PC-9 (cell line): Measurements from ENCODE around the gene PSMB5. TPM values are rescaled to one million over a fixed set of nuclear protein-coding genes. Genes with fewer than 3 reads are reported as not detected.

Experiments used
- BruUV-seq: library from RNA; stranded (reverse); fragments of 400-500 nt; replicated peaks from 2 replicates; lab custom pipeline; 2021; lab: Mats Ljungman, UMichigan
- CTCF ChIA-PET: fragments of 300-600 bp; sonication (Branson Sonifier 250); formaldehyde crosslinking; loops from one replicate; lab custom pipeline; 2022; ENCODE audit warnings: antibody characterized with exemption; lab: Charles Lee
- POLR2A ChIA-PET: fragments of 300-600 bp; sonication (Branson Sonifier 250); formaldehyde crosslinking; loops from one replicate; lab custom pipeline; 2022; ENCODE audit warnings: antibody characterized with exemption; ENCODE audit not compliant: unreplicated experiment; lab: Charles Lee
- DNase-seq, 2 experiments: peaks; one replicate each; pipeline versions ENCODE4 v3.0.0 to v3.0.0-alpha.2; 2015 to 2022; ENCODE audit warnings: mixed read lengths in 1 of 2
- H2AFZ ChIP-seq: fragments of 200-600 bp; sonication (generic); 2 replicates; pipeline ENCODE4 v1.8.1; 2017; ENCODE audit warnings: antibody characterized with exemption
- H3F3A ChIP-seq: fragments of 200-600 bp; sonication (generic); 2 replicates; pipeline ENCODE4 v1.8.1; 2017; ENCODE audit warnings: antibody characterized with exemption, mild to moderate bottlenecking, low read depth; ENCODE audit not compliant: insufficient read depth
- H3K27ac ChIP-seq: fragments of 200-600 bp; sonication (generic); 2 replicates; pipeline ENCODE4 v1.6.1; 2016; ENCODE audit warnings: mixed run types
- H3K27me3 ChIP-seq: fragments of 200-600 bp; sonication (generic); 2 replicates; pipeline ENCODE4 v1.6.1; 2016; ENCODE audit warnings: low read depth, mixed run types; ENCODE audit not compliant: insufficient read depth
- H3K36me3 ChIP-seq: fragments of 200-600 bp; sonication (generic); 2 replicates; pipeline ENCODE4 v1.6.1; 2016; ENCODE audit warnings: low read depth, mixed run types
- H3K4me1 ChIP-seq: fragments of 200-600 bp; sonication (generic); replicated peaks from 2 replicates; pipeline ENCODE4 v1.6.1; 2016; ENCODE audit warnings: mixed run types; ENCODE audit not compliant: insufficient read depth
- H3K4me2 ChIP-seq: fragments of 200-600 bp; sonication (generic); 2 replicates; pipeline ENCODE4 v1.6.1; 2017; ENCODE audit warnings: mixed run types
- H3K4me3 ChIP-seq: fragments of 200-600 bp; sonication (generic); 2 replicates; pipeline ENCODE4 v1.6.1; 2016; ENCODE audit warnings: mixed run types
- H3K79me2 ChIP-seq: fragments of 200-600 bp; sonication (generic); 2 replicates; pipeline ENCODE4 v1.6.1; 2017; ENCODE audit warnings: low read depth, mixed run types
- H3K9me2 ChIP-seq: fragments of 200-600 bp; sonication (generic); 2 replicates; pipeline ENCODE4 v1.8.1; 2017; ENCODE audit warnings: mild to moderate bottlenecking; ENCODE audit not compliant: insufficient read depth
- H3K9me3 ChIP-seq: fragments of 200-600 bp; sonication (generic); 2 replicates; pipeline ENCODE4 v1.8.1; 2016; ENCODE audit warnings: low read depth; ENCODE audit not compliant: insufficient read depth
- H4K20me1 ChIP-seq: fragments of 200-600 bp; sonication (generic); 2 replicates; pipeline ENCODE4 v1.8.1; 2017; ENCODE audit not compliant: insufficient read depth
- CTCF ChIP-seq: fragments of 200-600 bp; sonication (generic); conservative IDR thresholded peaks from 2 replicates; pipeline ENCODE4 v1.6.1; 2017; ENCODE audit warnings: mixed run types, antibody characterized with exemption, mild to moderate bottlenecking, moderate library complexity
- EZH2 ChIP-seq: fragments of 200-600 bp; sonication (generic); IDR thresholded peaks from 2 replicates; pipeline ENCODE4 v1.8.0; 2017; ENCODE audit warnings: antibody characterized with exemption, low read depth
- intact Hi-C: fragments of 100-400 bp; cut with micrococcal nuclease; formaldehyde crosslinking; loops from one replicate; pipeline ENCODE4 v1.10.0; 2022; ENCODE audit not compliant: unreplicated experiment
- total RNA-seq: library from RNA; stranded (reverse); gene quantifications from 2 replicates; pipeline ENCODE4 v1.2.3, GENCODE V29; 2021

The PSMB5 gene
- total RNA-seq, 1 experiment from 2014 or later, result 122 TPM

- TF ChIP-seq CTCF (no peak), EZH2 (no peak)
- Histone ChIP-seq H3K4me3 (peak overlapping the region; percentile 72), H3K79me2 (peaks cover 26% of the 10 kb centered on the region), H3K27me3 (no peaks in the 10 kb centered on the region), H3K27ac (peak overlapping the region; percentile 13; the same call in 1 of the 2 replicates), H3K9me2 (no peaks in the 10 kb centered on the region), H3K4me1 (peaks cover 45% of the 10 kb centered on the region), H3K36me3 (no peaks in the 10 kb centered on the region), H4K20me1 (no peaks in the 10 kb centered on the region), H3F3A (peaks cover 34% of the 10 kb centered on the region), H3K4me2 (peak overlapping the region; percentile 88), H3K9me3 (no peaks in the 10 kb centered on the region), H2AFZ (peak overlapping the region; percentile 88)
- intact Hi-C loops, result no loop called here
- POLR2A ChIA-PET, result no interaction called here
- CTCF ChIA-PET, result interaction anchor here (0.6 to 1.7 kb wide), 4 partner anchors 40 to 96 kb away, joined by 3 to 9 read pairs (median 5); partner anchors contain the start of gene CDH24
- DNase-seq, result no peak
- TSS peak; percentile 69 for BruUV-seq
Measured at GRCh38 chr14:22981090-22981875, 53.4 kb downstream of the PSMB5 start.

DNA sequence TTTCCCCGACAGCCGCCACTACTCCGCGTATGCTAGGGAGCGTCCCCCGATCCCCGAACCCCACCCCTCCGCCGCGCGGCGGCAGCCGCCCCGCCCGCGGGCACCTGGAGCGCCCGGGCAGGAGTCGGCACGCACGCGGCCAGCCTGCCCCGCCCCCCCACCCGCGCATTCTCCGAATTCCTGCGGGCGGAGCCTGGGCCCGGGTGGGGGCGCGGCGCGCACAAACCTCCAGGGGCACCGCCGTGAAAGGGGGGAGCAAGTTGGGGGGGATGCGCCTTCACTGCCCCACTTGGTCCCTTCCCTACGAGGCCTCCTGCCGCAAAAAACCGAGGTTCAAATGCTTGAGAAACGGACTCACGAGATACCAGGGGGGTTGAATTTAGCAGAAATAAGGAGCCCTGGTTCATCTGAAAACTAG is 54.0 kb downstream of the PSMB5 start:
- Histone ChIP-seq H3K36me3 (no peaks in the 10 kb centered on the region), H2AFZ (peak overlapping the region; percentile 88), H3K27me3 (no peaks in the 10 kb centered on the region), H4K20me1 (no peaks in the 10 kb centered on the region), H3K79me2 (peaks cover 26% of the 10 kb centered on the region), H3K9me2 (no peaks in the 10 kb centered on the region), H3K4me1 (peaks cover 50% of the 10 kb centered on the region), H3K4me3 (peak overlapping the region; percentile 72), H3F3A (peaks cover 34% of the 10 kb centered on the region), H3K4me2 (peak overlapping the region; percentile 88), H3K27ac (peak overlapping the region; percentile 13; the same call in 1 of the 2 replicates), H3K9me3 (no peaks in the 10 kb centered on the region)
- intact Hi-C loops, result no loop called here
- no peak for TF ChIP-seq CTCF
- no peak for TF ChIP-seq EZH2
- DNase-seq, result peak in 1 of 2 experiments; percentile 71
- CTCF ChIA-PET, result interaction anchor here (0.8 kb wide), 1 partner anchor 34 kb away, joined by 3 read pairs; no protein-coding TSS in a partner anchor
- POLR2A ChIA-PET, result no interaction called here
- BruUV-seq, result no TSS peak

GRCh38 chr14:22979748-22980392 is 54.8 kb downstream of the PSMB5 start:
- Histone ChIP-seq H3K79me2 (peaks cover 26% of the 10 kb centered on the region), H3F3A (peaks cover 34% of the 10 kb centered on the region), H3K36me3 (no peaks in the 10 kb centered on the region), H3K4me1 (peaks cover 50% of the 10 kb centered on the region), H3K27me3 (no peaks in the 10 kb centered on the region), H3K4me3 (peak overlapping the region; percentile 72; the same call in 1 of the 2 replicates), H3K9me2 (no peaks in the 10 kb centered on the region), H3K27ac (0 out of 2 replicates have a peak overlapping the region, but pooled peaks have one; percentile 76), H4K20me1 (no peaks in the 10 kb centered on the region), H3K9me3 (no peaks in the 10 kb centered on the region), H3K4me2 (peak overlapping the region; percentile 87), H2AFZ (no peak overlapping the region)
- intact Hi-C loops, result loop anchor here (1.0 kb wide), 1 partner anchor 109 kb away; the partner anchor contains the start of gene LRP10
- no peak for DNase-seq
- TF ChIP-seq EZH2 (no peak), CTCF (no peak)
- POLR2A ChIA-PET, result no interaction called here
- TSS peak; percentile 46 for BruUV-seq
- CTCF ChIA-PET, result interaction anchor here (0.5 to 0.8 kb wide), 2 partner anchors 33 to 231 kb away, joined by 3 read pairs; no protein-coding TSS in a partner anchor
